Measurements from ENCODE around the gene HNRNPC. TPM values are rescaled to one million over a fixed set of nuclear protein-coding genes. Genes with fewer than 3 reads are reported as not detected.

The HNRNPC gene
- total and polyA plus RNA-seq, 10 of the 15 experiments (the other 5 are each of a cell fraction or from before 2014, with no cell fraction given) = 679 to 1,492 (median 1,262) TPM

- no peak overlapping the region for H3K27ac ChIP-seq (ENCODE audit: control insufficient read depth, insufficient read depth)
- H3K36me3 ChIP-seq (ENCODE audit: control insufficient read depth in 2 of 2, insufficient read depth in 2 of 2, low read length in 1 of 2) = peaks cover 8 to 33% of the 10 kb centered on the region in 2 experiments
- H3K4me3 ChIP-seq = peak overlapping the region; percentile 27; the same call in 1 of the 2 replicates
- SMC1A ChIA-PET (ENCODE audit: uncharacterized antibody, unreplicated experiment) = interaction anchor here (0.9 to 3.6 kb wide), 8 partner anchors 8 to 95 kb away, joined by 3 to 21 read pairs (median 4); no protein-coding TSS in a partner anchor
- FAIRE-seq = no peak
- no peak overlapping the region for H3K9ac ChIP-seq (ENCODE audit: control insufficient read depth, insufficient read depth, low read length)
- DNase-seq (ENCODE audit: low read depth, low spot score) = no peak
- H4K20me1 ChIP-seq (ENCODE audit: control insufficient read depth, insufficient read depth) = peaks cover 14% of the 10 kb centered on the region
- no peak overlapping the region for H2AFZ ChIP-seq (ENCODE audit: control insufficient read depth, low read depth, low read length)
- no peaks in the 10 kb centered on the region for H3K27me3 ChIP-seq (replicated peaks in 1 of 2; ENCODE audit: control insufficient read depth in 2 of 2, insufficient read depth in 2 of 2, low read length in 1 of 2)
- 15% methylated on average over 7 of the region's 7 CpGs for WGBS (ENCODE audit: insufficient coverage, insufficient replicate concordance, low lambda C conversion rate, missing lambda C conversion rate)
- no peaks in the 10 kb centered on the region for H3K9me3 ChIP-seq (replicated peaks; ENCODE audit: control insufficient read depth, insufficient read depth, low read length)
- in situ Hi-C loops (cut with MboI) (no loop called here), intact Hi-C loops (cut with micrococcal nuclease; ENCODE audit: unreplicated experiment) (no loop called here)
- ATAC-seq = peak; percentile 33
- BruUV-seq (replicated peaks) = no TSS peak
- POLR2A ChIA-PET = interaction anchor here (0.7 to 1.1 kb wide), 4 partner anchors 11 to 52 kb away, joined by 3 to 5 read pairs (median 4); no protein-coding TSS in a partner anchor
- peak overlapping the region; percentile 39 for H3K4me2 ChIP-seq (ENCODE audit: control insufficient read depth, insufficient read depth)
- H3K79me2 ChIP-seq (ENCODE audit: control insufficient read depth, insufficient read depth, low read length) = peaks cover 94% of the 10 kb centered on the region
- CTCF ChIA-PET = interaction anchor here (0.9 to 2.1 kb wide), 8 partner anchors 8 to 243 kb away, joined by 3 to 11 read pairs (median 4); no protein-coding TSS in a partner anchor
- H3K4me1 ChIP-seq (ENCODE audit: control insufficient read depth, insufficient read depth, low read length) = peaks cover 6% of the 10 kb centered on the region
- TF ChIP-seq POLR2A (IDR thresholded peaks at IDR 0.05; ENCODE audit: low read depth, low read length) (peak; percentile 36; the same call in 1 of the 2 replicates), E2F8 (IDR thresholded peaks at IDR 0.05; ENCODE audit: low read depth, partially characterized antibody) (no peak), RBBP5 (conservative IDR thresholded peaks at IDR 0.05) (no peak), IKZF2 (IDR thresholded peaks at IDR 0.05) (no peak), ZNF384 (IDR thresholded peaks at IDR 0.05; ENCODE audit: borderline replicate concordance, low read depth, low read length) (0 out of 2 replicates have a peak, but pooled peaks have one; percentile 23), ZNF217 (IDR thresholded peaks at IDR 0.05) (no peak), KAT2A (conservative IDR thresholded peaks at IDR 0.05; ENCODE audit: control insufficient read depth, low read depth, low read length) (no peak), POLR2AphosphoS5 (IDR thresholded peaks at IDR 0.05; ENCODE audit: low read length) (peak; percentile 80), EED (IDR thresholded peaks at IDR 0.05; ENCODE audit: low read depth) (no peak), NKRF (conservative IDR thresholded peaks at IDR 0.05) (no peak), CHD1 (IDR thresholded peaks at IDR 0.05; ENCODE audit: low read depth, low read length) (no peak), BACH1 (IDR thresholded peaks at IDR 0.05; ENCODE audit: borderline replicate concordance) (peak; percentile 69)
- RAD21 ChIA-PET (ENCODE audit: unreplicated experiment) = interaction anchor here (0.6 to 1.2 kb wide), 4 partner anchors 21 to 152 kb away, joined by 3 read pairs; no protein-coding TSS in a partner anchor
These were observed 11.8 kb downstream of the HNRNPC start for GRCh38 chr14:21257394-21257909.

Measured in GM12878 (cell line).